ENCODE data around the gene FGD2. TPM values are rescaled to one million over a fixed set of nuclear protein-coding genes. Genes with fewer than 3 reads are reported as not detected.

Gene FGD2
- total RNA-seq, 1 donor from 2014 or later = not detected

GRCh38 chr6:36963451-36964290 lies 41.8 kb upstream of the FGD2 start:
- Mint-ChIP-seq H3K27me3 (ENCODE audit: low read depth) (no peaks in the 10 kb centered on the region), H3K9me3 (no peaks in the 10 kb centered on the region), H3K4me3 (no peak overlapping the region), H3K4me1 (peaks cover 6% of the 10 kb centered on the region), H3K27ac (ENCODE audit: unreplicated experiment) (no peak overlapping the region), H3K36me3 (ENCODE audit: low read depth) (peaks cover 7% of the 10 kb centered on the region)
- TF ChIP-seq, protein P1, sequence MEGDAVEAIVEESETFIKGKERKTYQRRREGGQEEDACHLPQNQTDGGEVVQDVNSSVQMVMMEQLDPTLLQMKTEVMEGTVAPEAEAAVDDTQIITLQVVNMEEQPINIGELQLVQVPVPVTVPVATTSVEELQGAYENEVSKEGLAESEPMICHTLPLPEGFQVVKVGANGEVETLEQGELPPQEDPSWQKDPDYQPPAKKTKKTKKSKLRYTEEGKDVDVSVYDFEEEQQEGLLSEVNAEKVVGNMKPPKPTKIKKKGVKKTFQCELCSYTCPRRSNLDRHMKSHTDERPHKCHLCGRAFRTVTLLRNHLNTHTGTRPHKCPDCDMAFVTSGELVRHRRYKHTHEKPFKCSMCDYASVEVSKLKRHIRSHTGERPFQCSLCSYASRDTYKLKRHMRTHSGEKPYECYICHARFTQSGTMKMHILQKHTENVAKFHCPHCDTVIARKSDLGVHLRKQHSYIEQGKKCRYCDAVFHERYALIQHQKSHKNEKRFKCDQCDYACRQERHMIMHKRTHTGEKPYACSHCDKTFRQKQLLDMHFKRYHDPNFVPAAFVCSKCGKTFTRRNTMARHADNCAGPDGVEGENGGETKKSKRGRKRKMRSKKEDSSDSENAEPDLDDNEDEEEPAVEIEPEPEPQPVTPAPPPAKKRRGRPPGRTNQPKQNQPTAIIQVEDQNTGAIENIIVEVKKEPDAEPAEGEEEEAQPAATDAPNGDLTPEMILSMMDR (conservative IDR thresholded peaks at IDR 0.05) = no peak
- DNase-seq (ENCODE audit: low read depth, low spot score) = no peak

GRCh38 chr6:36964349-36964748 lies 41.1 kb upstream of the FGD2 start:
- Mint-ChIP-seq H3K4me3 (no peak overlapping the region), H3K27ac (ENCODE audit: unreplicated experiment) (no peak overlapping the region), H3K36me3 (ENCODE audit: low read depth) (peaks cover 7% of the 10 kb centered on the region), H3K9me3 (no peaks in the 10 kb centered on the region), H3K4me1 (peaks cover 6% of the 10 kb centered on the region), H3K27me3 (ENCODE audit: low read depth) (no peaks in the 10 kb centered on the region)
- TF ChIP-seq, protein P1 (conservative IDR thresholded peaks at IDR 0.05) = no peak
- DNase-seq (ENCODE audit: low read depth, low spot score) = no peak

GRCh38 chr6:36964908-36965307 lies 40.5 kb upstream of the FGD2 start:
- Mint-ChIP-seq H3K9me3 (no peaks in the 10 kb centered on the region), H3K36me3 (ENCODE audit: low read depth) (peaks cover 7% of the 10 kb centered on the region), H3K4me3 (no peak overlapping the region), H3K4me1 (peaks cover 6% of the 10 kb centered on the region), H3K27ac (ENCODE audit: unreplicated experiment) (no peak overlapping the region), H3K27me3 (ENCODE audit: low read depth) (no peaks in the 10 kb centered on the region)
- no peak for DNase-seq (ENCODE audit: low read depth, low spot score)
- TF ChIP-seq, protein P1 (conservative IDR thresholded peaks at IDR 0.05) = no peak

DNA sequence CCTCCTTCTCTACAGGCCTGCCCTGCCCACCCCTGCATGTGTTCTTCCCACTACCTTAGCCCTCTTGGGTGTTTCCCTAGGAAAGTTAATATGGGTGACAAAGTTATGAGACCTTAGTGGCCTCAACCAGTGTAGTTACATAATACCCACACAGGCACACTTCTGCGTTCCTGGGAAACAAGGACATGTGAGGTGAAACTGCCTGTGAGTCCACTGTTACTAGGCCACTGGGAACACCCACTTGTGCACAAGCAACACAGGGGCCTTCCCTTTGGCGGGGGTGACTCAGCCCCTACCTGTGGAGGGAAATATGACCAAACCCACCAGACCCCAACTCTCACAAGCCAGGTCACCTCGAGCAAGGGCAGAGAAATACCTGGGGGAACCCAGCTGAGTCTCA lies 38.2 kb upstream of the FGD2 start:
- no peak overlapping the region for H3K4me3 Mint-ChIP-seq
- TF ChIP-seq, protein P1 (conservative IDR thresholded peaks at IDR 0.05) = no peak
- no peaks in the 10 kb centered on the region for H3K9me3 Mint-ChIP-seq
- DNase-seq (ENCODE audit: low read depth, low spot score) = no peak
- no peak overlapping the region for H3K27ac Mint-ChIP-seq (ENCODE audit: unreplicated experiment)
- no peaks in the 10 kb centered on the region for H3K27me3 Mint-ChIP-seq (ENCODE audit: low read depth)
- peaks cover 7% of the 10 kb centered on the region for H3K36me3 Mint-ChIP-seq (ENCODE audit: low read depth)
- peaks cover 6% of the 10 kb centered on the region for H3K4me1 Mint-ChIP-seq

DNA sequence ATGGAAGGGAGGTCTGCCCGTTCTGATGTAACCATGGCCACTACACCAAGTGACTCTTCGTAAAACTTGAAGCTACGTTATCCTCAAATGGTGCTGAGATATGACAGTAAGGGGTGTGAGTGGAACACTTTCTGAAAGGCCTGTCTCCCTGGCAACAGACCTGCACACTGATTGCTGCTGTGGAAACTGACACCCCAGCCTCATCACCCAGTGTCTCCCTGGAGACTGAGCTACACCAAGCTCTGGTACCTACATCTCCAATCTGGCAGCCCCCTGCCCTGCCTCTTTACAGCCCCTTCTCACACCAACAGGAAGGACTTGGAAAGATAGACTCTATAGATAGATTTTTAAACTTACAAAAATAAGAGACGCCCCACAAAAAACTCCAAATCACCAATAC lies 37.7 kb upstream of the FGD2 start:
- Mint-ChIP-seq H3K36me3 (ENCODE audit: low read depth) (peaks cover 7% of the 10 kb centered on the region), H3K9me3 (no peaks in the 10 kb centered on the region)

More for the DNA sequence above, 37.7 kb upstream of the FGD2 start:
- TF ChIP-seq, protein P1 (conservative IDR thresholded peaks at IDR 0.05) = no peak
- Mint-ChIP-seq H3K27me3 (ENCODE audit: low read depth) (no peaks in the 10 kb centered on the region), H3K4me3 (no peak overlapping the region), H3K4me1 (peaks cover 5% of the 10 kb centered on the region), H3K27ac (ENCODE audit: unreplicated experiment) (no peak overlapping the region)
- DNase-seq (ENCODE audit: low read depth, low spot score) = no peak

All from neural crest cell (in vitro differentiated cells).